ENCODE data around the gene HEPN1.
A peak's percentile ranks its signal among the peaks of the same experiment; 100 is the strongest.

Gene HEPN1

GRCh38 chr11:124950601-124951330 lies 31.7 kb downstream of the HEPN1 start:
- Histone ChIP-seq H3K27ac (no peak overlapping the region), H3K4me3 (ENCODE audit: low read depth, low read length) (no peak overlapping the region), H3K27me3 (ENCODE audit: insufficient read depth, low read depth, severe bottlenecking) (no peaks in the 10 kb centered on the region), H3K9me3 (ENCODE audit: severe bottlenecking) (no peaks in the 10 kb centered on the region), H3K36me3 (no peaks in the 10 kb centered on the region)
- DNase-seq, result no peak
- no peak for TF ChIP-seq CTCF (IDR thresholded peaks at IDR 0.05; ENCODE audit: low read depth, low read length)

- DNase-seq, result no peak
- no peak overlapping the region for H3K4me3 ChIP-seq (ENCODE audit: low read depth, low read length)
- no peaks in the 10 kb centered on the region for H3K27me3 ChIP-seq (ENCODE audit: insufficient read depth, low read depth, severe bottlenecking)
- H3K9me3 ChIP-seq (ENCODE audit: severe bottlenecking), result no peaks in the 10 kb centered on the region
- H3K27ac ChIP-seq, result no peak overlapping the region
- no peaks in the 10 kb centered on the region for H3K36me3 ChIP-seq
- no peak for TF ChIP-seq CTCF (IDR thresholded peaks at IDR 0.05; ENCODE audit: low read depth, low read length)
These were observed 32.3 kb downstream of the HEPN1 start for GRCh38 chr11:124951341-124951740.

- Histone ChIP-seq H3K9me3 (ENCODE audit: severe bottlenecking) (no peaks in the 10 kb centered on the region), H3K27me3 (ENCODE audit: insufficient read depth, low read depth, severe bottlenecking) (no peaks in the 10 kb centered on the region), H3K4me3 (ENCODE audit: low read depth, low read length) (peak within 1 kb of the TSS; percentile 83), H3K27ac (peak within 1 kb of the TSS; percentile 72), H3K36me3 (no peaks in the 10 kb centered on the region)
- peak; percentile 99 for DNase-seq
- TF ChIP-seq CTCF (IDR thresholded peaks at IDR 0.05; ENCODE audit: low read depth, low read length), result no peak
These were observed 34.9 kb downstream of the HEPN1 start, which contains the start of gene CCDC15 for GRCh38 chr11:124953753-124954589. CCDC15 (plus strand) TSS chr11:124954202; CDS start chr11:124954733, 531 bp downstream.

GRCh38 chr11:124954590-124954955 lies 35.5 kb downstream of the HEPN1 start:
- peak overlapping the region; percentile 72 for H3K27ac ChIP-seq

GRCh38 chr11:124955035-124955434 lies 36.0 kb downstream of the HEPN1 start:
- H3K27me3 ChIP-seq (ENCODE audit: insufficient read depth, low read depth, severe bottlenecking), result no peaks in the 10 kb centered on the region
- no peak for DNase-seq
- no peaks in the 10 kb centered on the region for H3K9me3 ChIP-seq (ENCODE audit: severe bottlenecking)
- H3K36me3 ChIP-seq, result no peaks in the 10 kb centered on the region
- H3K27ac ChIP-seq, result no peak overlapping the region
- no peak for TF ChIP-seq CTCF (IDR thresholded peaks at IDR 0.05; ENCODE audit: low read depth, low read length)
- peak overlapping the region; percentile 83 for H3K4me3 ChIP-seq (ENCODE audit: low read depth, low read length)

More at GRCh38 chr11:124954590-124954955, 35.5 kb downstream of the HEPN1 start:
- Histone ChIP-seq H3K4me3 (ENCODE audit: low read depth, low read length) (peak overlapping the region; percentile 83), H3K36me3 (no peaks in the 10 kb centered on the region), H3K9me3 (ENCODE audit: severe bottlenecking) (no peaks in the 10 kb centered on the region), H3K27me3 (ENCODE audit: insufficient read depth, low read depth, severe bottlenecking) (no peaks in the 10 kb centered on the region)
- DNase-seq, result no peak
- TF ChIP-seq CTCF (IDR thresholded peaks at IDR 0.05; ENCODE audit: low read depth, low read length), result no peak

Measured in WERI-Rb-1 (cell line).